ENCODE measurements around the gene TMSB15C. TPM values are rescaled to one million over a fixed set of nuclear protein-coding genes. Genes with fewer than 3 reads are reported as not detected.

The TMSB15C gene
- total RNA-seq, 1 experiment from 2014 or later: 2.0 TPM

DNA sequence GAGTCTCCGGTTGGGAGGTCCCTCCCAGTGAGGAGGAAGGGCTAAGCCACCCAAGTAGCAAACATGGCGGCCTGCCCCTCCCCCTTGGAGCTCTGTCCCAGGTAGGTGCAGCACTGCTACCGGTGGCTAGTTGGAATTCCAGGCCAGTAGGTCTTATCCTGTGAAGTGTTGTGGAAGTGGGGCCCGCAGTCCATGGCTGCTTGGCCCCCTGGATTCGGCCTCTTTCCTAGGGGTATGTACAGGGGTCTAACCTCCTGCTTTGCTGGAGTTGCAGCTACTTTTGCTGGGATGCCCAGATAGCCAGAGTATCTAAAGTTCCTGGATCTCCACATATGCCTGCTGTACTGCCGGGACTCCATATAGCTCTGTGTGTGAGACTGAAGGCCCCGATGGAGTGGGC lies 9.9 kb upstream of the TMSB15C start:
- Histone ChIP-seq H3T11ph (ENCODE audit: low read length) (no peak overlapping the region), H2BK15ac (ENCODE audit: low read depth, low read length) (no peak overlapping the region), H3K18ac (ENCODE audit: insufficient read length, low read depth, low read length) (no peak overlapping the region), H2BK12ac (ENCODE audit: insufficient read length, low read depth, low read length) (no peak overlapping the region), H3K56ac (ENCODE audit: insufficient read length, low read depth, low read length) (no peak overlapping the region), H4K5ac (ENCODE audit: insufficient read length, low read depth, low read length) (no peak overlapping the region), H3K4me1 (ENCODE audit: insufficient read depth, low read length) (no peaks in the 10 kb centered on the region), H3K4ac (ENCODE audit: low read depth, low read length) (no peak overlapping the region), H4K91ac (ENCODE audit: insufficient read length, low read depth, low read length) (no peak overlapping the region), H4K20me1 (ENCODE audit: control insufficient read depth, insufficient read depth, insufficient read length) (no peaks in the 10 kb centered on the region), H3K27me3 (ENCODE audit: insufficient read depth, low read length) (no peaks in the 10 kb centered on the region), H3K14ac (ENCODE audit: insufficient read depth, low read length) (no peak overlapping the region), H2AK5ac (ENCODE audit: insufficient read length, low read length) (no peak overlapping the region), H3K79me2 (ENCODE audit: insufficient read depth, low read length) (no peaks in the 10 kb centered on the region), H3K9ac (ENCODE audit: extremely low read depth, insufficient read length, low read length) (no peak overlapping the region), H2BK20ac (ENCODE audit: low read depth, low read length, poor library complexity, severe bottlenecking) (no peak overlapping the region), H3K79me1 (ENCODE audit: insufficient read depth, low read depth, low read length, poor library complexity, severe bottlenecking) (no peaks in the 10 kb centered on the region), H3K4me2 (ENCODE audit: insufficient read depth, insufficient read length, low read length) (no peak overlapping the region), H2BK5ac (ENCODE audit: insufficient read length, low read length) (no peak overlapping the region), H4K8ac (replicated peaks; ENCODE audit: insufficient read length, low read depth, low read length) (no peak overlapping the region), H3K23me2 (ENCODE audit: insufficient read length, low read depth, low read length, poor library complexity, severe bottlenecking) (no peaks in the 10 kb centered on the region), H3K9me3 (ENCODE audit: control insufficient read depth, low read depth, low read length) (no peaks in the 10 kb centered on the region), H2AFZ (ENCODE audit: low read length) (no peak overlapping the region), H2BK120ac (ENCODE audit: low read depth, low read length, poor library complexity, severe bottlenecking) (no peak overlapping the region), H3K23ac (ENCODE audit: insufficient read length, low read depth, low read length) (no peak overlapping the region), H3K27ac (ENCODE audit: insufficient read length, low read depth, low read length) (no peak overlapping the region)
- Mint-ChIP-seq H3K4me1 (no peaks in the 10 kb centered on the region), H3K27ac (no peak overlapping the region), H3K4me3 (no peak overlapping the region), H3K27me3 (ENCODE audit: low read depth) (peaks cover 13% of the 10 kb centered on the region), H3K9me3 (peaks cover 0 to 10% of the 10 kb centered on the region in 2 experiments; a peak in 2 of 5 replicates), H3K36me3 (ENCODE audit: insufficient read depth in 1 of 3, low read depth in 3 of 3) (no peaks in the 10 kb centered on the region; a peak in 1 of 7 replicates)
- DNase-seq: no peak
- no peak for TF ChIP-seq CTCF (conservative IDR thresholded peaks at IDR 0.05)
- WGBS (ENCODE audit: extremely low coverage, insufficient read length, low lambda C conversion rate): no CpG with 5 or more reads among the region's 7 CpGs

Measured in H9 (cell line).